Natural killer cell (primary cell): Measurements from ENCODE around the gene STAM2. TPM values are rescaled to one million over a fixed set of nuclear protein-coding genes. Genes with fewer than 3 reads are reported as not detected.

Experiments
- ATAC-seq, 3 donors: fragments of 150-1000 bp in 2 of 3; fragments of 200-7000 bp in 1 of 3; cut with Tn5 transposase; 1 replicate in 1 of 3; 2 replicates in 2 of 3; pipeline ENCODE4 v1.10.0; 2021; ENCODE audit warnings: mild to moderate bottlenecking in 2 of 3, moderate library complexity in 2 of 3
- DNase-seq, 2 donors: peaks; one replicate each; pipeline versions ENCODE4 v3.0.0 to v3.0.0-alpha.2; 2013 to 2021; ENCODE audit warnings: mixed read lengths in 1 of 2
- H3K27ac ChIP-seq: one replicate; pipeline ENCODE4 v1.5.1; 2013; ENCODE audit warnings: mild to moderate bottlenecking, low read length
- H3K27me3 ChIP-seq: one replicate; pipeline ENCODE4 v1.6.1; 2013; ENCODE audit warnings: low read length; ENCODE audit not compliant: control insufficient read depth, insufficient read depth
- H3K36me3 ChIP-seq: one replicate; pipeline ENCODE4 v1.6.1; 2013; ENCODE audit warnings: low read length; ENCODE audit not compliant: control insufficient read depth, insufficient read depth
- H3K4me1 ChIP-seq: one replicate; pipeline ENCODE4 v1.6.1; 2013; ENCODE audit warnings: low read length; ENCODE audit not compliant: control insufficient read depth, insufficient read depth
- H3K4me3 ChIP-seq: one replicate; pipeline ENCODE4 v1.5.1; 2013; ENCODE audit warnings: low read length
- H3K9me3 ChIP-seq: one replicate; pipeline ENCODE4 v1.6.1; 2013; ENCODE audit warnings: low read length; ENCODE audit not compliant: control insufficient read depth, insufficient read depth
- H3K27ac Mint-ChIP-seq, 2 donors: one replicate each; pipeline ENCODE4 v1.8.0; 2022; ENCODE audit warnings: mild to moderate bottlenecking in 2 of 2, mixed read lengths in 2 of 2, moderate library complexity in 1 of 2
- H3K27me3 Mint-ChIP-seq, 2 donors: one replicate each; pipeline ENCODE4 v1.8.0; 2022; ENCODE audit warnings: low read depth in 2 of 2, mixed read lengths in 2 of 2
- H3K36me3 Mint-ChIP-seq: one replicate; pipeline ENCODE4 v1.8.0; 2022; ENCODE audit warnings: mixed read lengths
- H3K4me1 Mint-ChIP-seq, 2 donors: one replicate each; pipeline ENCODE4 v1.8.0; 2022; ENCODE audit warnings: mixed read lengths in 2 of 2
- H3K4me3 Mint-ChIP-seq: one replicate; pipeline ENCODE4 v1.8.0; 2022; ENCODE audit warnings: mild to moderate bottlenecking, moderate library complexity, mixed read lengths
- H3K9me3 Mint-ChIP-seq, 2 donors: one replicate each; pipeline ENCODE4 v1.8.0; 2022; ENCODE audit warnings: mixed read lengths in 2 of 2
- CTCF ChIP-seq: fragments of 200-600 bp; IDR thresholded peaks from one replicate; pipeline ENCODE4 v1.8.0; 2022; ENCODE audit warnings: antibody characterized with exemption
- WGBS: methylation state at CpG from one replicate; pipeline ENCODE4 v1.1.7; 2013; ENCODE audit warnings: missing lambda C conversion rate; ENCODE audit not compliant: insufficient coverage; 5-methylcytosine and 5-hydroxymethylcytosine counted together
- intact Hi-C: fragments of 100-400 bp; cut with micrococcal nuclease; formaldehyde crosslinking; loops from one replicate; pipeline ENCODE4 v1.14.2; 2022
- total RNA-seq, 4 donors: library from RNA; stranded (reverse); fragments of 120-200 nt in 1 of 4; gene quantifications; one replicate each; pipeline versions ENCODE4 v1.2.3 to v1.2.4, GENCODE V29; 2013 to 2022

Gene STAM2
- total RNA-seq, 3 donors from 2014 or later (not counting 1 experiment from before 2014, with no cell fraction given), result 18.7 to 23.1 (median 19.2) TPM

GRCh38 chr2:152132306-152132705, 43.3 kb downstream of the STAM2 start:
- no CpG with 5 or more reads among the region's 1 CpG for WGBS
- Mint-ChIP-seq H3K27me3 (no peaks in the 10 kb centered on the region), H3K9me3 (no peaks in the 10 kb centered on the region), H3K4me3 (no peak overlapping the region), H3K4me1 (peaks cover 10 to 11% of the 10 kb centered on the region in 2 donors), H3K27ac (peak overlapping the region; percentile 1 to 2), H3K36me3 (no peaks in the 10 kb centered on the region)
- Histone ChIP-seq H3K9me3 (no peaks in the 10 kb centered on the region), H3K4me1 (no peaks in the 10 kb centered on the region), H3K36me3 (peaks cover 10% of the 10 kb centered on the region), H3K4me3 (no peak overlapping the region), H3K27me3 (no peaks in the 10 kb centered on the region), H3K27ac (no peak overlapping the region)
- DNase-seq, result no peak
- no peak for ATAC-seq
- TF ChIP-seq CTCF, result no peak
- intact Hi-C loops, result no loop called here

GRCh38 chr2:152127628-152128027, 47.9 kb downstream of the STAM2 start:
- H3K27ac Mint-ChIP-seq, result peak overlapping the region; percentile 12 to 78
- Histone ChIP-seq H3K4me1 (no peaks in the 10 kb centered on the region), H3K27me3 (no peaks in the 10 kb centered on the region), H3K27ac (no peak overlapping the region), H3K9me3 (no peaks in the 10 kb centered on the region), H3K4me3 (no peak overlapping the region), H3K36me3 (peaks cover 27% of the 10 kb centered on the region)
- H3K36me3 Mint-ChIP-seq, result no peaks in the 10 kb centered on the region
- peaks cover 5 to 6% of the 10 kb centered on the region in 2 donors for H3K4me1 Mint-ChIP-seq
- intact Hi-C loops, result no loop called here
- H3K9me3 Mint-ChIP-seq, result no peaks in the 10 kb centered on the region
- H3K4me3 Mint-ChIP-seq, result no peak overlapping the region
- no peaks in the 10 kb centered on the region for H3K27me3 Mint-ChIP-seq
- ATAC-seq (no peak), DNase-seq (no peak)
- no peak for TF ChIP-seq CTCF

GRCh38 chr2:152126664-152127063, 48.9 kb downstream of the STAM2 start:
- intact Hi-C loops, result no loop called here

More at GRCh38 chr2:152126664-152127063, 48.9 kb downstream of the STAM2 start:
- Histone ChIP-seq H3K9me3 (no peaks in the 10 kb centered on the region), H3K4me1 (no peaks in the 10 kb centered on the region), H3K4me3 (no peak overlapping the region), H3K36me3 (peaks cover 29% of the 10 kb centered on the region), H3K27me3 (no peaks in the 10 kb centered on the region), H3K27ac (no peak overlapping the region)
- ATAC-seq, result peak in 2 of 3 donors; percentile 38 to 55
- H3K4me1 Mint-ChIP-seq, result peaks cover 5 to 6% of the 10 kb centered on the region in 2 donors
- H3K36me3 Mint-ChIP-seq, result no peaks in the 10 kb centered on the region
- DNase-seq, result no peak
- no peak for TF ChIP-seq CTCF
- peak overlapping the region; percentile 27 to 78 for H3K27ac Mint-ChIP-seq
- H3K9me3 Mint-ChIP-seq, result no peaks in the 10 kb centered on the region
- no peak overlapping the region for H3K4me3 Mint-ChIP-seq
- 75% methylated on average over 4 of the region's 4 CpGs for WGBS
- no peaks in the 10 kb centered on the region for H3K27me3 Mint-ChIP-seq
